ENCODE measurements around the gene BCL11B.
"Not testable (repeated sequence)": the region's sequence is repeated elsewhere in the genome, so short reads cannot be mapped to it uniquely, and the experiment has no call there.

BCL11B gene

GRCh38 chr14:99186956-99187690 lies 84.9 kb downstream of the BCL11B start:
- TF ChIP-seq ZNF70 (CRISPR knock-in tag; IDR thresholded peaks at IDR 0.05) (no peak), TCF4 (CRISPR knock-in tag; IDR thresholded peaks at IDR 0.05; ENCODE audit: borderline replicate concordance) (no peak), TSHZ2 (CRISPR knock-in tag; IDR thresholded peaks at IDR 0.05) (no peak), ZNF565 (CRISPR knock-in tag; conservative IDR thresholded peaks at IDR 0.05; ENCODE audit: low read depth) (no peak), PPARA (CRISPR knock-in tag; IDR thresholded peaks at IDR 0.05; ENCODE audit: borderline replicate concordance) (no peak), ZC3H10 (CRISPR knock-in tag; IDR thresholded peaks at IDR 0.05) (no peak), PATZ1 (CRISPR knock-in tag; IDR thresholded peaks at IDR 0.05; ENCODE audit: borderline replicate concordance) (no peak), ESRRG (CRISPR knock-in tag; IDR thresholded peaks at IDR 0.05) (no peak), RARB (CRISPR knock-in tag; IDR thresholded peaks at IDR 0.05) (no peak), BACH2 (CRISPR knock-in tag; IDR thresholded peaks at IDR 0.05; ENCODE audit: borderline replicate concordance) (no peak), ARNTL (CRISPR knock-in tag; IDR thresholded peaks at IDR 0.05; ENCODE audit: borderline replicate concordance, low read depth) (no peak), POU6F1 (CRISPR knock-in tag; IDR thresholded peaks at IDR 0.05; ENCODE audit: borderline replicate concordance, low read depth) (no peak), TOX (CRISPR knock-in tag; IDR thresholded peaks at IDR 0.05; ENCODE audit: borderline replicate concordance) (no peak), ZFP30 (CRISPR knock-in tag; IDR thresholded peaks at IDR 0.05) (no peak), CREB5 (CRISPR knock-in tag; IDR thresholded peaks at IDR 0.05; ENCODE audit: low read depth) (no peak)
- no peak for ATAC-seq

GRCh38 chr14:99186336-99186735 lies 85.7 kb downstream of the BCL11B start:
- not testable (repeated sequence) for ATAC-seq

GRCh38 chr14:99185436-99186068 lies 86.4 kb downstream of the BCL11B start:
- no peak for ATAC-seq
- TF ChIP-seq ZNF70 (CRISPR knock-in tag; IDR thresholded peaks at IDR 0.05): no peak
- no peak for TF ChIP-seq OSR1 (CRISPR knock-in tag; IDR thresholded peaks at IDR 0.05)
- TF ChIP-seq TSHZ2 (CRISPR knock-in tag; IDR thresholded peaks at IDR 0.05): no peak
- no peak for TF ChIP-seq ESRRG (CRISPR knock-in tag; IDR thresholded peaks at IDR 0.05)
- TF ChIP-seq RARB (CRISPR knock-in tag; IDR thresholded peaks at IDR 0.05): no peak
- no peak for TF ChIP-seq ISL1 (CRISPR knock-in tag; IDR thresholded peaks at IDR 0.05)
- no peak for TF ChIP-seq CSRNP3 (CRISPR knock-in tag; IDR thresholded peaks at IDR 0.05)
- TF ChIP-seq TCF4 (CRISPR knock-in tag; IDR thresholded peaks at IDR 0.05; ENCODE audit: borderline replicate concordance): no peak
- no peak for TF ChIP-seq GLIS3 (CRISPR knock-in tag; IDR thresholded peaks at IDR 0.05)
- TF ChIP-seq ARNTL (CRISPR knock-in tag; IDR thresholded peaks at IDR 0.05; ENCODE audit: borderline replicate concordance, low read depth): no peak
- TF ChIP-seq ZNF8 (CRISPR knock-in tag; IDR thresholded peaks at IDR 0.05): no peak
- no peak for TF ChIP-seq PPARA (CRISPR knock-in tag; IDR thresholded peaks at IDR 0.05; ENCODE audit: borderline replicate concordance)
- TF ChIP-seq TOX (CRISPR knock-in tag; IDR thresholded peaks at IDR 0.05; ENCODE audit: borderline replicate concordance): no peak
- no peak for TF ChIP-seq ZFP3 (CRISPR knock-in tag; IDR thresholded peaks at IDR 0.05)
- TF ChIP-seq ZNF565 (CRISPR knock-in tag; conservative IDR thresholded peaks at IDR 0.05; ENCODE audit: low read depth): no peak
- TF ChIP-seq CREB5 (CRISPR knock-in tag; IDR thresholded peaks at IDR 0.05; ENCODE audit: low read depth): no peak
